PC-9 (cell line): Measurements from ENCODE around the gene SEC61B. TPM values are rescaled to one million over a fixed set of nuclear protein-coding genes. Genes with fewer than 3 reads are reported as not detected.

Experiments used
- BruUV-seq: library from RNA; stranded (reverse); fragments of 400-500 nt; replicated peaks from 2 replicates; lab custom pipeline; 2021; lab: Mats Ljungman, UMichigan
- CTCF ChIA-PET: fragments of 300-600 bp; sonication (Branson Sonifier 250); formaldehyde crosslinking; loops from one replicate; lab custom pipeline; 2022; ENCODE audit warnings: antibody characterized with exemption; lab: Charles Lee
- POLR2A ChIA-PET: fragments of 300-600 bp; sonication (Branson Sonifier 250); formaldehyde crosslinking; loops from one replicate; lab custom pipeline; 2022; ENCODE audit warnings: antibody characterized with exemption; ENCODE audit not compliant: unreplicated experiment; lab: Charles Lee
- DNase-seq, 2 experiments: peaks; one replicate each; pipeline versions ENCODE4 v3.0.0 to v3.0.0-alpha.2; 2015 to 2022; ENCODE audit warnings: mixed read lengths in 1 of 2
- H2AFZ ChIP-seq: fragments of 200-600 bp; sonication (generic); 2 replicates; pipeline ENCODE4 v1.8.1; 2017; ENCODE audit warnings: antibody characterized with exemption
- H3F3A ChIP-seq: fragments of 200-600 bp; sonication (generic); 2 replicates; pipeline ENCODE4 v1.8.1; 2017; ENCODE audit warnings: antibody characterized with exemption, mild to moderate bottlenecking, low read depth; ENCODE audit not compliant: insufficient read depth
- H3K27ac ChIP-seq: fragments of 200-600 bp; sonication (generic); 2 replicates; pipeline ENCODE4 v1.6.1; 2016; ENCODE audit warnings: mixed run types
- H3K27me3 ChIP-seq: fragments of 200-600 bp; sonication (generic); 2 replicates; pipeline ENCODE4 v1.6.1; 2016; ENCODE audit warnings: low read depth, mixed run types; ENCODE audit not compliant: insufficient read depth
- H3K36me3 ChIP-seq: fragments of 200-600 bp; sonication (generic); 2 replicates; pipeline ENCODE4 v1.6.1; 2016; ENCODE audit warnings: low read depth, mixed run types
- H3K4me1 ChIP-seq: fragments of 200-600 bp; sonication (generic); replicated peaks from 2 replicates; pipeline ENCODE4 v1.6.1; 2016; ENCODE audit warnings: mixed run types; ENCODE audit not compliant: insufficient read depth
- H3K4me2 ChIP-seq: fragments of 200-600 bp; sonication (generic); 2 replicates; pipeline ENCODE4 v1.6.1; 2017; ENCODE audit warnings: mixed run types
- H3K4me3 ChIP-seq: fragments of 200-600 bp; sonication (generic); 2 replicates; pipeline ENCODE4 v1.6.1; 2016; ENCODE audit warnings: mixed run types
- H3K79me2 ChIP-seq: fragments of 200-600 bp; sonication (generic); 2 replicates; pipeline ENCODE4 v1.6.1; 2017; ENCODE audit warnings: low read depth, mixed run types
- H3K9me2 ChIP-seq: fragments of 200-600 bp; sonication (generic); 2 replicates; pipeline ENCODE4 v1.8.1; 2017; ENCODE audit warnings: mild to moderate bottlenecking; ENCODE audit not compliant: insufficient read depth
- H3K9me3 ChIP-seq: fragments of 200-600 bp; sonication (generic); 2 replicates; pipeline ENCODE4 v1.8.1; 2016; ENCODE audit warnings: low read depth; ENCODE audit not compliant: insufficient read depth
- H4K20me1 ChIP-seq: fragments of 200-600 bp; sonication (generic); 2 replicates; pipeline ENCODE4 v1.8.1; 2017; ENCODE audit not compliant: insufficient read depth
- CTCF ChIP-seq: fragments of 200-600 bp; sonication (generic); conservative IDR thresholded peaks from 2 replicates; pipeline ENCODE4 v1.6.1; 2017; ENCODE audit warnings: mixed run types, antibody characterized with exemption, mild to moderate bottlenecking, moderate library complexity
- EZH2 ChIP-seq: fragments of 200-600 bp; sonication (generic); IDR thresholded peaks from 2 replicates; pipeline ENCODE4 v1.8.0; 2017; ENCODE audit warnings: antibody characterized with exemption, low read depth
- intact Hi-C: fragments of 100-400 bp; cut with micrococcal nuclease; formaldehyde crosslinking; loops from one replicate; pipeline ENCODE4 v1.10.0; 2022; ENCODE audit not compliant: unreplicated experiment
- total RNA-seq: library from RNA; stranded (reverse); gene quantifications from 2 replicates; pipeline ENCODE4 v1.2.3, GENCODE V29; 2021

Gene SEC61B
- total RNA-seq, 1 experiment from 2014 or later = 163 TPM

GRCh38 chr9:99253134-99253533, 31.1 kb downstream of the SEC61B start:
- BruUV-seq = no TSS peak
- Histone ChIP-seq H3K27me3 (no peaks in the 10 kb centered on the region), H3K4me1 (no peaks in the 10 kb centered on the region), H4K20me1 (no peaks in the 10 kb centered on the region), H3F3A (no peaks in the 10 kb centered on the region), H3K27ac (no peak overlapping the region), H3K9me3 (no peaks in the 10 kb centered on the region), H2AFZ (no peak overlapping the region), H3K36me3 (no peaks in the 10 kb centered on the region), H3K79me2 (no peaks in the 10 kb centered on the region), H3K4me3 (no peak overlapping the region), H3K9me2 (no peaks in the 10 kb centered on the region), H3K4me2 (no peak overlapping the region)
- no peak for TF ChIP-seq CTCF
- TF ChIP-seq EZH2 = no peak
- CTCF ChIA-PET = no interaction called here
- intact Hi-C loops = no loop called here
- POLR2A ChIA-PET = no interaction called here
- DNase-seq = no peak

- no peak for DNase-seq
- Histone ChIP-seq H3K4me2 (no peak overlapping the region), H4K20me1 (no peaks in the 10 kb centered on the region), H2AFZ (no peak overlapping the region), H3K4me1 (no peaks in the 10 kb centered on the region), H3K27me3 (no peaks in the 10 kb centered on the region), H3K79me2 (no peaks in the 10 kb centered on the region), H3F3A (no peaks in the 10 kb centered on the region), H3K9me3 (no peaks in the 10 kb centered on the region), H3K4me3 (no peak overlapping the region), H3K27ac (no peak overlapping the region), H3K36me3 (no peaks in the 10 kb centered on the region), H3K9me2 (no peaks in the 10 kb centered on the region)
- intact Hi-C loops = no loop called here
- POLR2A ChIA-PET = no interaction called here
- CTCF ChIA-PET = no interaction called here
- BruUV-seq = no TSS peak
- TF ChIP-seq CTCF (no peak), EZH2 (no peak)
These were observed 31.8 kb downstream of the SEC61B start for GRCh38 chr9:99253772-99254431.

GRCh38 chr9:99255651-99256050, 33.6 kb downstream of the SEC61B start:
- no peak overlapping the region for H3K4me3 ChIP-seq
- H3K4me1 ChIP-seq = no peaks in the 10 kb centered on the region
- H3K4me2 ChIP-seq = no peak overlapping the region
- CTCF ChIA-PET = no interaction called here
- no peaks in the 10 kb centered on the region for H3K9me2 ChIP-seq
- intact Hi-C loops = no loop called here
- no peaks in the 10 kb centered on the region for H3K36me3 ChIP-seq
- no TSS peak for BruUV-seq
- H4K20me1 ChIP-seq = no peaks in the 10 kb centered on the region
- no peaks in the 10 kb centered on the region for H3F3A ChIP-seq
- POLR2A ChIA-PET = no interaction called here
- no peak overlapping the region for H3K27ac ChIP-seq
- TF ChIP-seq CTCF (no peak), EZH2 (no peak)
- DNase-seq = no peak
- H3K27me3 ChIP-seq = no peaks in the 10 kb centered on the region
- no peaks in the 10 kb centered on the region for H3K9me3 ChIP-seq
- H2AFZ ChIP-seq = no peak overlapping the region
- no peaks in the 10 kb centered on the region for H3K79me2 ChIP-seq
